ENCODE data around the gene TMSB10.

DNA sequence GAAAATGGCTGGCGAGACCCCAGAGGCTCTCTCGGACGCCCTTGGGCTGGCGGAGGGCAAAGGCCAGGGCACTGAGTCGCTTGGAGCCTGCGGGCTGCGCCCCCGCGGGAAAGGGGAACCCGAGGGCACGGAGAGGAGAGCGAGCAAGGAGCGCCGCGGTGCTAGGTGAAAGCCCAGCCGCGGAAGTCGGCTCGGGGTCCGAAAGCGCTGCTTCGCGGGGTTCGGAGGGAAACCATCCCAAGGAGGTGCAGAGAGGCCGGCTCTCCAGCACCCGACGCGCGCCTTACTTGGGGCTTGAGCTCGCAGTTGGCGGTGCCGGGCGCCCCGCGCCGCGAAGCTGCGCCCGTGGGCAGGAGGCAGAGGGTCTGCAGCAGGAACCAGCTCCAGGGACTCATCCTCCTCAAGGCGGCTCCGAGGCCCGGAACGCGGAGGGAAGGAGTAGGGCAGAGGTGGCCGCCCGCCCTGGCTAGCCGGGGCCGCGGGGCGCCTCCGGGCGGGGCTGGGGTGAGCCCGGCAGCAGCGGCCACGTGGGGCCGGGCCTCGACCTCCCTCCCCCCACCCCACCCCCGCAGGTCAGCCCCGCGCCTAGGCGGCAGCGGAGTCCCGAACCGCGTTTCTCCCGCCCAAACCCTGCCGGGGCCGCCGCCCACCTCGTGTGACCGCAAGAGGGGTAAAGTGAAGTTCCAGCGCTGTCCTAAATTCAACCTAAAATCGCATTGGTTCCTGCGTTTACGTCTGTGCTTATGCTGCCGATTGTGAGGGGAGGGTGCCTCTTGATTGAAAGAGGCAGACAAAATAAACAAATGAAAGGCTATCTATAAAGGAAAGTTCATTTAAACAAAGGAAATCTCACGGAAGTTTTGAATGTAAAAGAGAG is 24.6 kb upstream of the TMSB10 start, which contains the start of gene TRABD2A:
- no peak for TF ChIP-seq GATA2 (IDR thresholded peaks at IDR 0.05; ENCODE audit: low read depth, low read length)
- no peak for TF ChIP-seq GATA3 (IDR thresholded peaks at IDR 0.05; ENCODE audit: low read depth, low read length)

All from SH-SY5Y (cell line).